H1 (cell line): ENCODE results near the gene LDLRAP1. TPM values are rescaled to one million over a fixed set of nuclear protein-coding genes. Genes with fewer than 3 reads are reported as not detected.

Experiments
- CHD7 ChIP-seq: fragments of 300-600 bp; sonication (generic); IDR thresholded peaks from 2 replicates; pipeline ENCODE4 v1.7.1; 2012; ENCODE audit warnings: low read length, moderate library complexity, mild to moderate bottlenecking, inconsistent platforms; ENCODE audit not compliant: insufficient replicate concordance
- JUND ChIP-seq: IDR thresholded peaks from 2 replicates; pipeline ENCODE4 v1.6.1; 2011; ENCODE audit warnings: mild to moderate bottlenecking, improper control_type of control experiment, low read length
- KDM5A ChIP-seq: fragments of 200-600 bp; IDR thresholded peaks from 2 replicates; pipeline ENCODE4 v1.7.1; 2012; ENCODE audit warnings: mild to moderate bottlenecking, low read length, inconsistent platforms, mixed read lengths
- POU5F1 ChIP-seq: IDR thresholded peaks from 2 replicates; pipeline ENCODE4 v1.6.1; 2011; ENCODE audit warnings: low read depth, mild to moderate bottlenecking, low read length, moderate library complexity
- RNF2 ChIP-seq: fragments of 200-900, 300-1000 bp; sonication (generic); IDR thresholded peaks from 2 replicates; pipeline ENCODE4 v1.7.1; 2016; ENCODE audit warnings: borderline replicate concordance, low read depth, mild to moderate bottlenecking, antibody characterized with exemption, low read length; ENCODE audit not compliant: poor library complexity, severe bottlenecking; ENCODE audit errors: missing control alignments
- RXRA ChIP-seq: IDR thresholded peaks from 2 replicates; pipeline ENCODE4 v1.6.1; 2011; ENCODE audit warnings: low read depth, mild to moderate bottlenecking, low read length, moderate library complexity; ENCODE audit not compliant: insufficient read depth
- SIRT6 ChIP-seq: IDR thresholded peaks from one replicate; pipeline ENCODE4 v1.7.1; 2012; ENCODE audit warnings: low read length, inconsistent platforms
- SP1 ChIP-seq: IDR thresholded peaks from 2 replicates; pipeline ENCODE4 v1.6.1; 2011; ENCODE audit warnings: low read depth, low read length
- SP2 ChIP-seq: IDR thresholded peaks from 2 replicates; pipeline ENCODE4 v1.6.1; 2012; ENCODE audit warnings: mild to moderate bottlenecking, low read length, inconsistent platforms
- USF2 ChIP-seq: IDR thresholded peaks from 2 replicates; pipeline ENCODE4 v1.6.1; 2011; ENCODE audit warnings: low read length, improper control_type of control experiment
- YY1 ChIP-seq: IDR thresholded peaks from 2 replicates; pipeline ENCODE4 v1.6.1; 2011; ENCODE audit warnings: low read depth, mild to moderate bottlenecking, low read length
- polyA plus RNA-seq, 7 experiments: library from polyadenylated mRNA; depleted of rRNA in 3 of 7; stranded (reverse) in 5 of 7; unstranded in 2 of 7; fragments of >200 nt in 5 of 7; fragments of 200-250 nt in 2 of 7; gene quantifications; 1 replicate in 5 of 7; 2 replicates in 1 of 7; 4 replicates in 1 of 7; pipeline versions ENCODE4 v1.2.1 to v1.2.3, GENCODE V29; 2011 to 2013; ENCODE audit warnings: missing spikeins in 2 of 7, mixed read lengths in 2 of 7
- total RNA-seq: library from RNA; stranded (reverse); fragmentation: NEBNext Ultra II Directional; extraction: Animal tissue kit (Norgen Biotek cat#: 25700); gene quantifications from 2 replicates; pipeline ENCODE4 v1.2.1, GENCODE V29; 2021

The LDLRAP1 gene
- total and polyA plus RNA-seq, 2 of the 8 experiments (the other 6 are each of a cell fraction or from before 2014, with no cell fraction given): 12.8 to 13.2 TPM

GRCh38 chr1:25573961-25574360 lies 30.6 kb downstream of the LDLRAP1 start (continued):
- no peak for TF ChIP-seq CHD7
- no peak for TF ChIP-seq POU5F1
- no peak for TF ChIP-seq SP2
- no peak for TF ChIP-seq USF2
- TF ChIP-seq SIRT6: no peak
- TF ChIP-seq RXRA: no peak
- no peak for TF ChIP-seq YY1
- TF ChIP-seq RNF2: no peak
- no peak for TF ChIP-seq KDM5A
- no peak for TF ChIP-seq JUND
- no peak for TF ChIP-seq SP1
